Keratinocyte (primary cell): Measurements from ENCODE around the gene ZFAND6.

Source experiments
- EZH2 ChIP-seq: IDR thresholded peaks from one replicate; pipeline ENCODE4 v1.6.1; 2012; ENCODE audit warnings: inconsistent platforms, mild to moderate bottlenecking, low read length, moderate library complexity
- TF ChIP-seq, protein P1 (sequence below), 3 experiments: IDR thresholded peaks in 1 of 3; conservative IDR thresholded peaks in 1 of 3; optimal IDR thresholded peaks in 1 of 3; 2 replicates in 2 of 3; 3 replicates in 1 of 3; pipeline versions ENCODE3 to v1.5.1; 2011; ENCODE audit warnings: low read length in 3 of 3, mild to moderate bottlenecking in 3 of 3, moderate library complexity in 2 of 3, control low read depth in 1 of 3, inconsistent platforms in 1 of 3; ENCODE audit not compliant: insufficient read depth in 2 of 3; ENCODE audit errors: extremely low read depth in 1 of 3

DNA sequence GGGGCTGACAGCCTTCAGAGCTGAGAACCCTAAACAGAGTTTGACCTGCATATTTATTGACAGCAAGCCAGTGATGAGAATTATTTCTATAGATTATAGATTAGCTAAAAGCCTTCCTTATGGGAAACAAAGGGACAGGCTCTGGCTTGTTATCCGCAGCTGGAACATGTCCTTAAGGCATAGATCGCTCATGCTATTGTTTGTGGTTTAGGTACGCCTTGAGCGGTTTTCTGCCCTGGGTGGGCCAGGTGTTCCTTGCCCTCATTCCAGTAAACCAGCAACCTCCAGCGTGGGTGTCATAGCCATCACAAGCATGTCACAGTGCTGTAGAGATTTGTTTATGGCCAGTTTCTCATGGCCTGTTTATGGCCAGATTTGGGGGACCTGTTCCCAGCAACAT lies 83.2 kb downstream of the ZFAND6 start:
- TF ChIP-seq, protein P1, sequence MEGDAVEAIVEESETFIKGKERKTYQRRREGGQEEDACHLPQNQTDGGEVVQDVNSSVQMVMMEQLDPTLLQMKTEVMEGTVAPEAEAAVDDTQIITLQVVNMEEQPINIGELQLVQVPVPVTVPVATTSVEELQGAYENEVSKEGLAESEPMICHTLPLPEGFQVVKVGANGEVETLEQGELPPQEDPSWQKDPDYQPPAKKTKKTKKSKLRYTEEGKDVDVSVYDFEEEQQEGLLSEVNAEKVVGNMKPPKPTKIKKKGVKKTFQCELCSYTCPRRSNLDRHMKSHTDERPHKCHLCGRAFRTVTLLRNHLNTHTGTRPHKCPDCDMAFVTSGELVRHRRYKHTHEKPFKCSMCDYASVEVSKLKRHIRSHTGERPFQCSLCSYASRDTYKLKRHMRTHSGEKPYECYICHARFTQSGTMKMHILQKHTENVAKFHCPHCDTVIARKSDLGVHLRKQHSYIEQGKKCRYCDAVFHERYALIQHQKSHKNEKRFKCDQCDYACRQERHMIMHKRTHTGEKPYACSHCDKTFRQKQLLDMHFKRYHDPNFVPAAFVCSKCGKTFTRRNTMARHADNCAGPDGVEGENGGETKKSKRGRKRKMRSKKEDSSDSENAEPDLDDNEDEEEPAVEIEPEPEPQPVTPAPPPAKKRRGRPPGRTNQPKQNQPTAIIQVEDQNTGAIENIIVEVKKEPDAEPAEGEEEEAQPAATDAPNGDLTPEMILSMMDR (optimal IDR thresholded peaks at IDR 0.05 in 1 of 3, IDR thresholded peaks at IDR 0.05 in 1 of 3, conservative IDR thresholded peaks at IDR 0.05 in 1 of 3; ENCODE audit: extremely low read depth in 1 of 3, insufficient read depth in 2 of 3, low read length in 3 of 3), result no peak
- TF ChIP-seq EZH2, result no peak
